K562 (cell line): ENCODE results near the gene C1QTNF12. TPM values are rescaled to one million over a fixed set of nuclear protein-coding genes. Genes with fewer than 3 reads are reported as not detected.
A peak's percentile ranks its signal among the peaks of the same experiment; 100 is the strongest.

Source experiments
- ARNT ChIP-seq, 2 experiments: fragments of 450-650 bp; IDR thresholded peaks; 2 replicates each; pipeline ENCODE4 v1.6.1; 2016; ENCODE audit warnings: mild to moderate bottlenecking in 1 of 2
- CBX2 ChIP-seq: fragments of 200-600 bp; sonication (generic); IDR thresholded peaks from one replicate; pipeline ENCODE4 v1.6.1; 2012; ENCODE audit warnings: mild to moderate bottlenecking, low read length, inconsistent platforms; ENCODE audit not compliant: insufficient read depth, poor library complexity, severe bottlenecking
- CHCHD3 ChIP-seq: fragments of 250-450 bp; sonication (Bioruptor Pico); IDR thresholded peaks from 2 replicates; pipeline ENCODE4 v2.1.2; 2022; ENCODE audit warnings: mild to moderate bottlenecking
- CREB3L1 ChIP-seq: fragments of 450-650 bp; IDR thresholded peaks from 2 replicates; pipeline ENCODE4 v1.6.1; 2014; ENCODE audit warnings: low read depth, mild to moderate bottlenecking, moderate library complexity, borderline replicate concordance
- DIDO1 ChIP-seq: fragments of 450-650 bp; IDR thresholded peaks from 2 replicates; pipeline ENCODE4 v1.6.1; 2016; ENCODE audit warnings: low read depth, missing biosample characterization, missing genetic modification characterization
- FOXK1 ChIP-seq: sonication (generic); formaldehyde crosslinking; IDR thresholded peaks from 2 replicates; pipeline ENCODE4 v1.8.0; 2022; ENCODE audit warnings: missing genetic modification reagents, mild to moderate bottlenecking, borderline replicate concordance
- HMGN3 ChIP-seq: IDR thresholded peaks from 2 replicates; pipeline ENCODE4 v1.6.1; 2011; ENCODE audit warnings: borderline replicate concordance, low read depth, mild to moderate bottlenecking, mixed read lengths, low read length; ENCODE audit not compliant: insufficient read length; ENCODE audit errors: extremely low read depth
- IRF2 ChIP-seq: sonication (generic); formaldehyde crosslinking; IDR thresholded peaks from 2 replicates; pipeline ENCODE4 v1.8.1; 2022; ENCODE audit warnings: mild to moderate bottlenecking, missing genetic modification reagents
- KAT7 ChIP-seq: sonication (generic); formaldehyde crosslinking; IDR thresholded peaks from 2 replicates; pipeline ENCODE4 v1.8.0; 2022; ENCODE audit warnings: missing genetic modification reagents, mild to moderate bottlenecking, borderline replicate concordance
- NFXL1 ChIP-seq: fragments of 450-650 bp; formaldehyde crosslinking; IDR thresholded peaks from 2 replicates; pipeline ENCODE4 v1.4.0; 2021; ENCODE audit warnings: mild to moderate bottlenecking
- NR2C2 ChIP-seq, 2 experiments: fragments of 200-800 bp in 1 of 2; sonication (Bioruptor generic) in 1 of 2; sonication (generic) in 1 of 2; formaldehyde crosslinking in 1 of 2; IDR thresholded peaks; 2 replicates each; pipeline versions ENCODE4 v1.6.1 to v1.8.0; 2016 to 2022; ENCODE audit warnings: mild to moderate bottlenecking in 1 of 2, missing compliant biosample characterization in 1 of 2, missing genetic modification characterization in 1 of 2, missing genetic modification reagents in 1 of 2
- POLR2B ChIP-seq: fragments of 450-650 bp; IDR thresholded peaks from 2 replicates; pipeline ENCODE4 v1.6.1; 2018; ENCODE audit warnings: low read depth; ENCODE audit not compliant: partially characterized antibody
- PTTG1 ChIP-seq: fragments of 450-650 bp; IDR thresholded peaks from 2 replicates; pipeline ENCODE4 v1.6.1; 2016; ENCODE audit warnings: low read depth, mild to moderate bottlenecking, missing genetic modification characterization, missing compliant biosample characterization
- SAFB2 ChIP-seq: fragments of 200-400 bp; formaldehyde crosslinking; IDR thresholded peaks from 2 replicates; pipeline ENCODE4 v1.6.1; 2018; ENCODE audit warnings: borderline replicate concordance, low read length, low read depth, moderate library complexity; ENCODE audit not compliant: severe bottlenecking
- SMARCB1 ChIP-seq: IDR thresholded peaks from 2 replicates; pipeline ENCODE4 v1.6.1; 2011; ENCODE audit warnings: improper control_type of control experiment, low read depth; ENCODE audit not compliant: insufficient read length
- TEAD1 ChIP-seq, 2 experiments: fragments of 450-650 bp in 1 of 2; sonication (generic) in 1 of 2; formaldehyde crosslinking; IDR thresholded peaks; 2 replicates each; pipeline versions ENCODE4 v1.4.0 to v1.8.0; 2020 to 2022; ENCODE audit warnings: mild to moderate bottlenecking in 2 of 2, missing genetic modification reagents in 1 of 2
- TEAD4 ChIP-seq, 2 experiments: sonication (generic) in 1 of 2; formaldehyde crosslinking in 1 of 2; IDR thresholded peaks; 2 replicates each; pipeline versions ENCODE4 v1.6.1 to v1.8.0; 2012 to 2022; ENCODE audit warnings: borderline replicate concordance in 1 of 2, inconsistent platforms in 1 of 2, low read length in 1 of 2, mild to moderate bottlenecking in 1 of 2, missing genetic modification reagents in 1 of 2
- UBTF ChIP-seq, 2 experiments: IDR thresholded peaks; 2 replicates each; pipeline ENCODE4 v1.6.1; 2012; ENCODE audit warnings: improper control_type of control experiment in 2 of 2, low read depth in 2 of 2, low read length in 2 of 2, borderline replicate concordance in 1 of 2
- ZKSCAN3 ChIP-seq: fragments of 250-450 bp; sonication (Bioruptor Pico); IDR thresholded peaks from 2 replicates; pipeline ENCODE4 v1.4.0; 2020
- ZNF121 ChIP-seq: sonication (generic); formaldehyde crosslinking; conservative IDR thresholded peaks from 2 replicates; pipeline ENCODE4 v1.8.0; 2022; ENCODE audit warnings: missing genetic modification reagents
- ZNF274 ChIP-seq: IDR thresholded peaks from 2 replicates; pipeline ENCODE4 v1.6.1; 2011; ENCODE audit warnings: low read depth, mild to moderate bottlenecking, low read length, moderate library complexity, borderline replicate concordance
- ZNF584 ChIP-seq: fragments of 200-800 bp; sonication (Bioruptor generic); IDR thresholded peaks from 2 replicates; pipeline ENCODE4 v1.6.1; 2016; ENCODE audit warnings: low read depth, mild to moderate bottlenecking, missing genetic modification characterization, missing compliant biosample characterization
- ZSCAN29 ChIP-seq: fragments of 450-650 bp; IDR thresholded peaks from 2 replicates; pipeline ENCODE4 v1.6.1; 2017
- polyA plus RNA-seq, 8 experiments: library from polyadenylated mRNA; depleted of rRNA in 4 of 8; stranded (reverse) in 5 of 8; unstranded in 3 of 8; fragments of >200 nt; fragmentation: Nextera tagmentation in 2 of 8; fragmentation: Illumina TruSeq in 1 of 8; extraction: Ambion mirVana in 2 of 8; extraction: Trizol in 1 of 8; gene quantifications; 2 replicates each; pipeline versions ENCODE4 v1.2.1 to v1.2.3, GENCODE V29; 2011 to 2014; ENCODE audit warnings: inconsistent platforms in 1 of 8, missing spikeins in 1 of 8
- total RNA-seq, 7 experiments: library from RNA; depleted of rRNA in 6 of 7; stranded (reverse); fragments of >200 nt in 6 of 7; fragmentation: Illumina TruSeq in 2 of 7; extraction: Trizol in 2 of 7; gene quantifications; 2 replicates each; pipeline versions ENCODE4 v1.2.1 to v1.2.3, GENCODE V29; 2011 to 2021; ENCODE audit warnings: low replicate concordance in 1 of 7

The C1QTNF12 gene
- total and polyA plus RNA-seq, 9 of the 15 experiments (the other 6 are each of a cell fraction or from before 2014, with no cell fraction given) = 0.11 to 4.3 (median 0.93) TPM; not detected in 3

GRCh38 chr1:1230656-1231399 is 15.7 kb downstream of the C1QTNF12 start (continued):
- no peak for TF ChIP-seq ARNT (IDR thresholded peaks at IDR 0.05)
- no peak for TF ChIP-seq ZNF274
- TF ChIP-seq SMARCB1 = no peak
- no peak for TF ChIP-seq POLR2B
- TF ChIP-seq ZNF121 (CRISPR knock-in tag) = no peak
- TF ChIP-seq NR2C2 (CRISPR knock-in tag; IDR thresholded peaks at IDR 0.05) = 0 out of 2 replicates have a peak, but pooled peaks have one; percentile 24
- no peak for TF ChIP-seq NR2C2 (tag; IDR thresholded peaks at IDR 0.05)
- TF ChIP-seq CBX2 = no peak
- TF ChIP-seq IRF2 (CRISPR knock-in tag) = no peak
- TF ChIP-seq TEAD4 (IDR thresholded peaks at IDR 0.05; ENCODE audit: low read length) = no peak; the same call in 1 of the 2 replicates
- no peak for TF ChIP-seq TEAD4 (CRISPR knock-in tag; IDR thresholded peaks at IDR 0.05; ENCODE audit: borderline replicate concordance)
- 0 out of 4 replicates have a peak, but pooled peaks of 1 of the 2 experiments have one; percentile 33 for TF ChIP-seq UBTF (IDR thresholded peaks at IDR 0.05; ENCODE audit: borderline replicate concordance in 1 of 2, low read depth in 2 of 2, low read length in 2 of 2)
- no peak for TF ChIP-seq PTTG1 (tag)
- TF ChIP-seq ZSCAN29 = no peak
- TF ChIP-seq ZNF584 (CRISPR knock-in tag) = no peak
- TF ChIP-seq SAFB2 = no peak
- TF ChIP-seq TEAD1 (CRISPR knock-in tag; IDR thresholded peaks at IDR 0.05) = no peak
- TF ChIP-seq DIDO1 (tag) = no peak
- TF ChIP-seq KAT7 (CRISPR knock-in tag) = 0 out of 2 replicates have a peak, but pooled peaks have one; percentile 60
- no peak for TF ChIP-seq FOXK1 (CRISPR knock-in tag)
- TF ChIP-seq CHCHD3 = no peak
- no peak for TF ChIP-seq HMGN3
- TF ChIP-seq ZKSCAN3 (CRISPR knock-in tag) = no peak
- no peak for TF ChIP-seq CREB3L1
- no peak for TF ChIP-seq NFXL1 (CRISPR knock-in tag)
